ENCODE measurements around the gene CHCHD10.

DNA sequence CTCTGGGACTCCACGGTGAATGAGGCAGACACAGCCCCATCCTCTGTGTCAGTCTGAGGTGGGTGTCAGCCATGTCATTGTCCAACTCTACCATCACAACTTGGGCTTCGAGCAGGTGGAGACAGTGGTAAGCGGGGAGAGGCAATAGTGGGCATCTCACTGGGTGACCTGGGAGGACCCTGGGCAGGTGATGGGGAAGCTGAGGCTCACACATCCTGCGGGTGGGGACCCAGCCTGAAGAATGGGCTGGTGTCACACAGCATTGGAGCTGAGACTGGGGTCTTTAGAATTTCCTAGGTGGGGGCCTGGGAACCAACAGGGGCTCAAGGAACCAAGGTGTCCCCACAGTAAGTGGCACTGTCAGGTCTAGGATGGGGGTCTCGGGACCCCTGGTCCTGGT, 12.0 kb upstream of the CHCHD10 start:
- TF ChIP-seq PPARA (CRISPR knock-in tag; IDR thresholded peaks at IDR 0.05; ENCODE audit: borderline replicate concordance): no peak
- TF ChIP-seq ARNTL (CRISPR knock-in tag; IDR thresholded peaks at IDR 0.05; ENCODE audit: borderline replicate concordance, low read depth): no peak

Measured in SK-N-SH treated with all-trans-retinoic acid at 6 μM for 48 hours (cell line).